ENCODE data around the gene USP44.

Gene USP44

DNA sequence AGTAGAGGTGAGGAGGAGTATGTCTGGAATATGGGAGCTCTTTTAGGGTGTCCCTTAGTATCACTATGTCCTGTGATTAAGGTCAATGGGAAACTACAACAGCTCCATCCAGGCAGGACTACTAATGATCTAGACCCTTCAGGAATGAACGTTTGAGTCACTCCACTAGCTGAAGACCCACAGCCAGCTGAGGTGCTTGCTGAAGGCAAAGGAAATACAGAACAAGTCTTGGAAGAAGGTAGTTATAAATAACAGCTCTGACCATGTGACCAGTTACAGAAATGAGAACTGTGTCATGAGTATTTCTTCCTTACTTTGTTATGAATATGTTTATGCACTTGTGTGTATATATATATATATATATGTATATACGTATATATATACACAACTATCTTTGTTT lies 40.5 kb upstream of the USP44 start:
- no peak for ATAC-seq
- TF ChIP-seq CSDC2 (CRISPR knock-in tag; IDR thresholded peaks at IDR 0.05) (no peak), ZC3H10 (CRISPR knock-in tag; IDR thresholded peaks at IDR 0.05) (no peak), ZNF565 (CRISPR knock-in tag; conservative IDR thresholded peaks at IDR 0.05; ENCODE audit: low read depth) (no peak), ISL1 (CRISPR knock-in tag; IDR thresholded peaks at IDR 0.05) (no peak), ZFP3 (CRISPR knock-in tag; IDR thresholded peaks at IDR 0.05) (no peak), PPARA (CRISPR knock-in tag; IDR thresholded peaks at IDR 0.05; ENCODE audit: borderline replicate concordance) (no peak), OSR1 (CRISPR knock-in tag; IDR thresholded peaks at IDR 0.05) (no peak), TCF4 (CRISPR knock-in tag; IDR thresholded peaks at IDR 0.05; ENCODE audit: borderline replicate concordance) (no peak)

DNA sequence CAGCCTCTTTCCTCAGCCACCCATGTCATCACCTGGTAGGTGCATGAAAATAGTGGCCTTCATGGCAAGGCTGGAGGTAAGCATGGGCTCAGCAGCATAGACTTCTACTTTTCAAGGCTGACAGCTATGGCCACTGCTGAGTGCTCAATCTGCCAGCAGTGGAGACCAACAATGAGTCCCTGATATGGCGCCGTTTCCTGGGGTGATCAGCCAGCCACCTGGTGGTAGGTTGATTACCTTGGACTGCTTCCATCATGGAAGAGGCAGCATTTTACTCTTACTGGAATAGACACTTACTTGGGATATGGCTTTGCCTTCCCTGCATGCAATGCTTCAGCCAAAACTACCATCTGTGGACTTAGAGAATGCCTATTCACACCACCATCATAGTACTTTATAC lies 39.5 kb upstream of the USP44 start:
- TF ChIP-seq ZC3H10 (CRISPR knock-in tag; IDR thresholded peaks at IDR 0.05) (no peak), RARB (CRISPR knock-in tag; IDR thresholded peaks at IDR 0.05) (no peak), ZFP3 (CRISPR knock-in tag; IDR thresholded peaks at IDR 0.05) (no peak), ZFP30 (CRISPR knock-in tag; IDR thresholded peaks at IDR 0.05) (no peak), ISL1 (CRISPR knock-in tag; IDR thresholded peaks at IDR 0.05) (no peak), TCF4 (CRISPR knock-in tag; IDR thresholded peaks at IDR 0.05; ENCODE audit: borderline replicate concordance) (no peak), ZNF8 (CRISPR knock-in tag; IDR thresholded peaks at IDR 0.05) (no peak), ARNTL (CRISPR knock-in tag; IDR thresholded peaks at IDR 0.05; ENCODE audit: borderline replicate concordance, low read depth) (no peak), TOX (CRISPR knock-in tag; IDR thresholded peaks at IDR 0.05; ENCODE audit: borderline replicate concordance) (no peak), ESRRG (CRISPR knock-in tag; IDR thresholded peaks at IDR 0.05) (no peak)
- TF ChIP-seq, protein P1, sequence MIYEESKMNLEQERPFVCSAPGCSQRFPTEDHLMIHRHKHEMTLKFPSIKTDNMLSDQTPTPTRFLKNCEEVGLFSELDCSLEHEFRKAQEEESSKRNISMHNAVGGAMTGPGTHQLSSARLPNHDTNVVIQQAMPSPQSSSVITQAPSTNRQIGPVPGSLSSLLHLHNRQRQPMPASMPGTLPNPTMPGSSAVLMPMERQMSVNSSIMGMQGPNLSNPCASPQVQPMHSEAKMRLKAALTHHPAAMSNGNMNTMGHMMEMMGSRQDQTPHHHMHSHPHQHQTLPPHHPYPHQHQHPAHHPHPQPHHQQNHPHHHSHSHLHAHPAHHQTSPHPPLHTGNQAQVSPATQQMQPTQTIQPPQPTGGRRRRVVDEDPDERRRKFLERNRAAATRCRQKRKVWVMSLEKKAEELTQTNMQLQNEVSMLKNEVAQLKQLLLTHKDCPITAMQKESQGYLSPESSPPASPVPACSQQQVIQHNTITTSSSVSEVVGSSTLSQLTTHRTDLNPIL (CRISPR knock-in tag; IDR thresholded peaks at IDR 0.05; ENCODE audit: low read depth): no peak
- TF ChIP-seq, protein P2, sequence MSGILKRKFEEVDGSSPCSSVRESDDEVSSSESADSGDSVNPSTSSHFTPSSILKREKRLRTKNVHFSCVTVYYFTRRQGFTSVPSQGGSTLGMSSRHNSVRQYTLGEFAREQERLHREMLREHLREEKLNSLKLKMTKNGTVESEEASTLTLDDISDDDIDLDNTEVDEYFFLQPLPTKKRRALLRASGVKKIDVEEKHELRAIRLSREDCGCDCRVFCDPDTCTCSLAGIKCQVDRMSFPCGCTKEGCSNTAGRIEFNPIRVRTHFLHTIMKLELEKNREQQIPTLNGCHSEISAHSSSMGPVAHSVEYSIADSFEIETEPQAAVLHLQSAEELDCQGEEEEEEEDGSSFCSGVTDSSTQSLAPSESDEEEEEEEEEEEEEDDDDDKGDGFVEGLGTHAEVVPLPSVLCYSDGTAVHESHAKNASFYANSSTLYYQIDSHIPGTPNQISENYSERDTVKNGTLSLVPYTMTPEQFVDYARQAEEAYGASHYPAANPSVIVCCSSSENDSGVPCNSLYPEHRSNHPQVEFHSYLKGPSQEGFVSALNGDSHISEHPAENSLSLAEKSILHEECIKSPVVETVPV (CRISPR knock-in tag; IDR thresholded peaks at IDR 0.05): no peak
- TF ChIP-seq, protein P3, sequence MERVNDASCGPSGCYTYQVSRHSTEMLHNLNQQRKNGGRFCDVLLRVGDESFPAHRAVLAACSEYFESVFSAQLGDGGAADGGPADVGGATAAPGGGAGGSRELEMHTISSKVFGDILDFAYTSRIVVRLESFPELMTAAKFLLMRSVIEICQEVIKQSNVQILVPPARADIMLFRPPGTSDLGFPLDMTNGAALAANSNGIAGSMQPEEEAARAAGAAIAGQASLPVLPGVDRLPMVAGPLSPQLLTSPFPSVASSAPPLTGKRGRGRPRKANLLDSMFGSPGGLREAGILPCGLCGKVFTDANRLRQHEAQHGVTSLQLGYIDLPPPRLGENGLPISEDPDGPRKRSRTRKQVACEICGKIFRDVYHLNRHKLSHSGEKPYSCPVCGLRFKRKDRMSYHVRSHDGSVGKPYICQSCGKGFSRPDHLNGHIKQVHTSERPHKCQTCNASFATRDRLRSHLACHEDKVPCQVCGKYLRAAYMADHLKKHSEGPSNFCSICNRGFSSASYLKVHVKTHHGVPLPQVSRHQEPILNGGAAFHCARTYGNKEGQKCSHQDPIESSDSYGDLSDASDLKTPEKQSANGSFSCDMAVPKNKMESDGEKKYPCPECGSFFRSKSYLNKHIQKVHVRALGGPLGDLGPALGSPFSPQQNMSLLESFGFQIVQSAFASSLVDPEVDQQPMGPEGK (CRISPR knock-in tag; IDR thresholded peaks at IDR 0.05; ENCODE audit: borderline replicate concordance): no peak
- TF ChIP-seq, protein P4, sequence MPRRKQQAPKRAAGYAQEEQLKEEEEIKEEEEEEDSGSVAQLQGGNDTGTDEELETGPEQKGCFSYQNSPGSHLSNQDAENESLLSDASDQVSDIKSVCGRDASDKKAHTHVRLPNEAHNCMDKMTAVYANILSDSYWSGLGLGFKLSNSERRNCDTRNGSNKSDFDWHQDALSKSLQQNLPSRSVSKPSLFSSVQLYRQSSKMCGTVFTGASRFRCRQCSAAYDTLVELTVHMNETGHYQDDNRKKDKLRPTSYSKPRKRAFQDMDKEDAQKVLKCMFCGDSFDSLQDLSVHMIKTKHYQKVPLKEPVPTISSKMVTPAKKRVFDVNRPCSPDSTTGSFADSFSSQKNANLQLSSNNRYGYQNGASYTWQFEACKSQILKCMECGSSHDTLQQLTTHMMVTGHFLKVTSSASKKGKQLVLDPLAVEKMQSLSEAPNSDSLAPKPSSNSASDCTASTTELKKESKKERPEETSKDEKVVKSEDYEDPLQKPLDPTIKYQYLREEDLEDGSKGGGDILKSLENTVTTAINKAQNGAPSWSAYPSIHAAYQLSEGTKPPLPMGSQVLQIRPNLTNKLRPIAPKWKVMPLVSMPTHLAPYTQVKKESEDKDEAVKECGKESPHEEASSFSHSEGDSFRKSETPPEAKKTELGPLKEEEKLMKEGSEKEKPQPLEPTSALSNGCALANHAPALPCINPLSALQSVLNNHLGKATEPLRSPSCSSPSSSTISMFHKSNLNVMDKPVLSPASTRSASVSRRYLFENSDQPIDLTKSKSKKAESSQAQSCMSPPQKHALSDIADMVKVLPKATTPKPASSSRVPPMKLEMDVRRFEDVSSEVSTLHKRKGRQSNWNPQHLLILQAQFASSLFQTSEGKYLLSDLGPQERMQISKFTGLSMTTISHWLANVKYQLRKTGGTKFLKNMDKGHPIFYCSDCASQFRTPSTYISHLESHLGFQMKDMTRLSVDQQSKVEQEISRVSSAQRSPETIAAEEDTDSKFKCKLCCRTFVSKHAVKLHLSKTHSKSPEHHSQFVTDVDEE (CRISPR knock-in tag; IDR thresholded peaks at IDR 0.05): no peak
- ATAC-seq: no peak

DNA sequence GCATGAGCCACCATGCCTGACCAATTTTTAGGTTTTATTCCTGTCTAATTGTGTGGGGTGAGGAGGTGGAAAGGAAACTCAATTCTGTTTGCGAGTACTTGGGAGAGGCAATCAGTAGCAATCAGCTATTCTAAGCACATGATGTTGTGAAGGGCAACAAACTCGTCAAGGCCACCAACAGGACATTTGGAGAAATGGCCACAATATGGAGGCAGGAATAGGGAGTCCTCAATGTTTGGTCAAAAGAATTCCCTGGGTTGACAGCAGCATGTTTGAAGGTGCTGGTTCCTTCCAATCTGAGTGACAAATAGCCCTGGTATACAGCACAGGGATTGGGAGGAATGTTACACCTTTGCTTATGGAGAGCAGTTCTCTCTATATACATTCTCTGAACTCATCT lies 32.7 kb upstream of the USP44 start:
- no peak for ATAC-seq

More for the DNA sequence above, 32.7 kb upstream of the USP44 start:
- TF ChIP-seq, protein P1 (CRISPR knock-in tag; IDR thresholded peaks at IDR 0.05; ENCODE audit: low read depth): no peak
- no peak for TF ChIP-seq TOX (CRISPR knock-in tag; IDR thresholded peaks at IDR 0.05; ENCODE audit: borderline replicate concordance)
- TF ChIP-seq ZNF565 (CRISPR knock-in tag; conservative IDR thresholded peaks at IDR 0.05; ENCODE audit: low read depth): no peak
- TF ChIP-seq SNAI2 (CRISPR knock-in tag; IDR thresholded peaks at IDR 0.05): no peak
- no peak for TF ChIP-seq ZFP3 (CRISPR knock-in tag; IDR thresholded peaks at IDR 0.05)
- no peak for TF ChIP-seq PPARA (CRISPR knock-in tag; IDR thresholded peaks at IDR 0.05; ENCODE audit: borderline replicate concordance)
- no peak for TF ChIP-seq ZC3H10 (CRISPR knock-in tag; IDR thresholded peaks at IDR 0.05)
- TF ChIP-seq OSR1 (CRISPR knock-in tag; IDR thresholded peaks at IDR 0.05): no peak
- no peak for TF ChIP-seq ARNTL (CRISPR knock-in tag; IDR thresholded peaks at IDR 0.05; ENCODE audit: borderline replicate concordance, low read depth)

Data from SK-N-SH treated with all-trans-retinoic acid at 6 μM for 48 hours (cell line).